NCI-H1417 (cell line): ENCODE measurements around the gene RETREG2.
A peak's percentile ranks its signal among the peaks of the same experiment; 100 is the strongest.
"Not testable (repeated sequence)": the region's sequence is repeated elsewhere in the genome, so short reads cannot be mapped to it uniquely, and the experiment has no call there.

ENCODE experiments used
- DNase-seq, 3 experiments: peaks; one replicate each; lab custom pipeline; 2025; lab: John Stamatoyannopoulos, UW

Gene RETREG2

DNA sequence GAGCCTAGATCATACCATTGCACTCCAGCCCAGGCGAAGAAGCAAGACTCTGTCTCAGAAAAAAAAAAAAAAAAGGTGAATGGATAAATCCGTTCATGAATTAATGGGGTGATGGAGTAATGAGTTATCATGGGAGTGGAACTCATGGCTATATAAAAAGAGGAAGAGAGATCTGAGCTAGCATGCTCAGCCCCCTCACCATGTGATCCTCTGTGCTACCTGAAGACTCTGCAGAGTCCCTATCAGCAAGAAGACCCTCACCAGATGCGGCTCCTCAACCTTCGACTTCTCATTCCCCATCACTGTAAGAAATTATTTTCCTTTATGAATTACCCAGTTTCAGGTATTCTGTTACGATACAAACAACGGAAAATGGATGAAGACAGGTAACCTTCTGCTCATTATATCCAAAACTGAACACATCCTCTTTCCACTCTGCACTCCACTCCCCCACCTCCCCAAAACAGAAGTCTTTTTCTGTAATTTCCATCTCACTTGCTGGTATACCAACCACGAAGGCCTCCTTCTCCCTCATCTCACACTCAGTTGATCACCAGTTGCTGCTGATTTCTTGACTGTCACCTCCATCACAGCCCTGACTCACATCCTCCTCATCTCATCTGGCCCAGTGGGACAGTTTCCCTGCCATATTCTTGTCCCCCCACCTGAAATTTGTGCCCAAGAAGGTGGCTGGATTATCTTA is 8.8 kb downstream of the RETREG2 start:
- DNase-seq, result no peak

DNA sequence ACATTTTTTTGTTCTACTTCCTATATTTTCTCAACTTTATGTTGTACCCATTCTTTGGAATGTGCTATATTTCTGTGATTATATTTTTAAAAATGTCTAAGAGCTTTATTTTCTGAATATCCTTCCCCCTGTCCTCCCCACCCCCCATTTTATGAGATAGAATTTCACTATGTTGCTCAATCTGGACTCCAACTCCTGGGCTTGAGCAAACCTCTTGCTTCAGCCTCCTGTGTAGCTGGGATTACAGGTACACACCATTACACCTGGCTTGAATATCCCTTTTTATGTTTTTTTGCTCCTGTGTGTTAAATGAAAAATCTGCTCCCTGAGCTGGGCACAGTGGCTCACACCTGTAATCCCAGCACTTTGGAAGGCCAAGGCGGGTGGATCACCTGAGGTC is 19.3 kb downstream of the RETREG2 start:
- no peak for DNase-seq

DNA sequence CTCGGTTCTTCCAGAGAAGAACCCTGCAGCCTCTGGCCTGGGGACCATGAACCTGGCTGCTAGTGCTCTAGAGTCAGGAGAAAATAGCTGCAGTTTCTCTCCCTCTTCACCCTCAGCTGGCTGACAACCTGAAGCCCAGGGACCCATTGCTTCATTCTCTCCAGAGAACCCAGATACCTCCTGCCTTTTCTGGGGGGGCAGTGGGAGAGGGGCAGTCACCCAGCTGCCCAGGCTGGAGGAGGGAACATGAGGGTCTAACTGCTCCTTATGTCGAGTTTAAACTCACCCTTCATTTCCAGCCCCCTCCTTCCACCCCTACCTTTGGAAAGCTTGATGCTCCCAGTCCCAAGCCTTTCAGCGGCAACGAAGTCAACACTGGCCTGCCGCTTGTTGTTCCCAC is 20.9 kb downstream of the RETREG2 start:
- DNase-seq, result no peak

DNA sequence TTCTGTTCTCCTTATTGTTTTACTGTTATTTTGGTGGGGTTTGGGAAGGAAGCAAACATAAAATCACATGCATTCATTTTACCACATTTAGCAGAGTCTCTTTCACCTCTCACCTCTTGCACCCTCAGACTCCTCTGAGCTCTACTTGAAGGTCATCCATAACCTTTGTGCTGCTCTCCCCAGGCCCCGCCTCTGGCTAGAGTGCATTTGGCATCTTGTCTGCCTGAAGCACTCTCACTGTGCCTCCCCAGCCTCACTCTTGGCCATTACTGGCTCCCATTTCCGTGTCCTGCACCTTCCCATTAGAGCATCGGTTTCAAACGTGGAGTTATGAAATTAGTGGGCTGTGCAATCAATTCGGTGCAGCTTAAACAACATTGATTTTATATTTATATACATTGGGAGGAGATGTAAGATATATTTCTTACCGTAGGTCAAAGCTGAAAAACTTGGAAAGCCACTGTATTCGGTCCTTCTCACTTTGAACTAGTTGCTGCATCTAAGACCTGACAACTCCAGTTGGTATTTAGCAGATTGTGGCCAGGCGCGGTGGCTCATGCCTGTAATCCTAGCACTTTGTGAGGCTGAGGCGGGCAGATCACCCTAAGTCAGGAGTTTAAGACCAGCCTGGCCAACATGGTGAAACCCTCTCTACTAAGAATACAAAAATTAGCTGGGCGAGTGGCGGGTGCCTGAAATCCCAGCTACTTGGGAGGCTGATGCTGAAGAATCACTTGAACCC is 21.6 kb downstream of the RETREG2 start:
- no peak for DNase-seq

DNA sequence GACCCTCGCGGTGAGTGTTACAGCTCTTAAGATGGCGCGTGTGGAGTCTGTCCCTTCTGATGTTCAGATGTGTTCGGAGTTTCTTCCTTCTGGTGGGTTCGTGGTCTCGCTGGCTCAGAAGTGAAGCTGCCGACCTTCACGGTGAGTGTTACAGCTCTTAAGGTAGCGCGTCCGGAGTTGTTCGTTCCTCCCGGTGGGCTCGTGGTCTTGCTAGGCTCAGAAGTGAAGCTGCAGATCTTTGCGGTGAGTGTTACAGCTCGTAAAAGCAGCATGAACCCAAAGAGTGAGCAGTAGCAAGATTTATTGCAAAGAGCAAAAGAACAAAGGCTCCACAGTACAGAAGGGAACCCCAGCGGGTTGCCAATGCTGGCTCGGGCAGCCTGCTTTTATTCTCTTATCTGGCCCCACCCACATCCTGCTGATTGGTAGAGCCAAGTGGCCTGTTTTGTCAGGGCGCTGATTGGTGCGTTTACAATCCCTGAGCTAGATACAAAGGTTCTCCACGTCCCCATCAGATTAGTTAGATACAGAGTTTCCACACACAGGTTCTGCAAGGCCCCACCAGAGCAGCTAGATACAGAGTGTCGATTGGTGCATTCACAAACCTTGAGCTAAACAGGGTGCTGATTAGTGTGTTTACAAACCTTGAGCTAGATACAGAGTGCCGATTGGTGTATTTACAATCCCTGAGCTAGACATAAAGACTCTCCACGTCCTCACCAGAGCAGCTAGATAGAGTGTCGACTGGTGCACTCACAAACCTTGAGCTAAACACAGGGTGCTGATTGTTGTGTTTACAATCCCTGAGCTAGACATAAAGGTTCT is 22.6 kb downstream of the RETREG2 start:
- not testable (repeated sequence) for DNase-seq

DNA sequence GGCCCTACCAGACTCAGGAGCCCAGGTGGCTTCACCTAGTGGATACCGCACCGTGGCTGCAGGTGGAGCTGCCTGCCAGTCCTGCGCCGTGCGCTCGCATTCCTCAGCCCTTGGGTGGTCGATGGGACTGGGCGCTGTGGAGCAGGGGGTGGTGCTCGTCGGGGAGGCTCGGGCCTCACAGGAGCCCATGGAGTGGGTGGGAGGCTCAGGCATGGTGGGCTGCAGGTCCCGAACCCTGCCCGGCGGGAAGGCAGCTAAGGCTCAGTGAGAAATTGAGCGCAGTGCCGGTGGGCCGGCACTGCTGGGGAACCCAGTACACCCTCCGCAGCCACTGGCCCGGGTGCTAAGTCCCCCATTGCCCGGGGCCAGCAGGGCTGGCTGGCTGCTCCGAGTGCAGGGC is 23.3 kb downstream of the RETREG2 start:
- DNase-seq, result not testable (repeated sequence)

DNA sequence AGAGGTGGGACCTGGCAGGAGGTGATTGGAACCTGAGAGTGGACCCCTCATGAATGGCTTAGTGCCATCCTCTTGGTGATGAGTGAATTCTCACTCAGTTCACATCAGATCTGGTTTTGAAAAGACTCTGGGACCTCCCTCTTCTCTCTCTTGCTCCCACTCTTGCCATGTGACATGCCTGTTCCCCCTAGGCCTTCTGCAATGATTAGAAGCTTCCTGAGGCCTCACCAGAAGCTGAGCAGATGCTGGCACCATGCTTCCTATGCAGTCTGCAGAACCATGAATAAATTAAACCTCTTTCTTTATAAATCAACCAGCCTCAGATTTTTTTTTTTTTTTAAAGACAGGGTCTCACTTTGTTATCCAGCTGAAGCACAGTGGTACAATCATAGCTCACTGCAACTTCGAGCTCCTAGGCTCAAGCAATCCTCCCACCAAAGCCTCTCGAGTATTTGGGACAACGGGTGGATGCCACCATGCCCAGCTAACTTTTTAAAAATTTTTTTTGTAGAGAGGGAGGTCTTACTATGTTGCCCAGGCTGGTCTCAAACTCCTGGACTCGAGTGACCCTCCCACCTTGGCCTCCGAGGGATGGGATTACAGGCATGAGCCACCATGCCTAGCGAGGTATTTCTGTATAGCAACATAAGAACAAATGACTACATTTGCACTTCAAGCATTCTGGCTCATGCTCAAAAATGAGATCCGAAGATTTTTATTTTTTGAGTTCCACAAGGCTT is 26.5 kb downstream of the RETREG2 start:
- no peak for DNase-seq

DNA sequence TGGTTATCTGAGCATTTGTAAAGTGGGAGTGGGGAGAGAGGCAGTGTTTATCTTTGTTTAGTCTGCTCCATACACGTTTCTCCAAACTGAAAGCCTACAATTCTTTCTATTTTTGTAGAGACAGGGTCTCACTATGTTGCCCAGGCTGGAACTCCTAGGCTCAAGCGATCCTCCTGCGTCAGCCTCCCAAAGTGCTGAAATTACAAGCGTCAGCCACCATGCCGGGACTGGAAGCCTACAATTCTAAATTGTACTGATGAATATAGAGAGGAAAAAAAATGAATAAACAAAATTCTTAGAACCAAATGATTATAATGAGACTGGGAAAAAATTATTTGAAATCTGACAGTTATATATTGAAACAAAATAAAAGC is 27.1 kb downstream of the RETREG2 start:
- no peak for DNase-seq

DNA sequence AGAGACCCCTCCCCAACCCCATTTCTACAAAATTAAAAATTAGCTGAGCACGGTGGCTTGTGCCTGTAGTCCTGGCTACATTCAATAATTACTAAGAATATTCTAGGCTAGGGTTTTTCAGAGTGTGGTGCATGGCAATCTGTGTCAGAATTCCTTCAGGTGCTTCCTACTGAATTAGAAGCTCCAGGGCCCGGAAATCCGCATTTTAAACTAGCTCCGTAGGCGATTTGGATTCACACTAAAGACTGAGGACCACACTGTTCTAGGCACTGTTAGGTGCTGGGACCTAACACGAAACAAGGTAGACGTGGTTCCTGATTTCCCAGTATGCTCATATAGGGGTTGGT is 27.9 kb downstream of the RETREG2 start:
- no peak for DNase-seq

DNA sequence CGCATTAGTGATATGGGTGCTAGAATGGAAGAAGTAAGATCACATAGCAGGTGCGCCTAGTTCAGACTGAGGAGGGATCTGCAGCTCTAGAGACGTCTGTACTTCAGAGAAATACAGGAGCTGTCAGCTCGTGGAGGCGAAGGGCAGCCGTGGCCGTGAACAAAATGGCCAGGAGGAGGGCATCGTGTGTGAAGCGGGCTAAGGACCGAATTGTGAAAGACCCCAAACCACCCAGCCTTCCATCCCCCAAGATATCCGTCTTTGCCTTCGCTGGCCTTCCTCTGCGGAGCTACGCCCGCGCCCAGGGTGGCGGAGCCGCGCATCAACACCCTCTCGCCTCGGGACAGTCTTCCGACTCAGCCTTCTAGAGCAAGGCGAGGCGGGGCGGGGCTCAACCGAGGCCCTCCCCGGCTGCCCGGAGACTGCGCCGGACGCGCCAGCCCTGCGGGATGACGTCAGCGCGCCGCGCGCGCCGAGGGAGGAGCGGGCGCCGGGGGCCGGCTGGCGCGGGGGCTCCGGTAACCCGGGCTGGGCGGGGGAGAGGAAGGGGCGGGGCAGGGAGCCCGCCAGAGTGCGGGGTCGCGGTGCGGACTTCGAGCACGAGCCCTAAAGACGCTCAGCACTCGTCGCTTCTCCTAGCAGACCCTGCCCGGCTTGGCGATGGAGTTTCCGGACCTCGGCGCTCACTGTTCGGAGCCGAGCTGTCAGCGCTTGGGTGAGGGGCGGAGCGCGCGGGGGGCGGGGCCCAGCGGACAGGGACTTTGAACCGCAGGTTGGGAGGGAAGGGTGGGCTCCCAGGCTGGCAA is 28.5 kb downstream of the RETREG2 start, which contains the start of gene ZFAND2B:
ZFAND2B (plus strand) TSS at position 455 of the 806 bp plus-strand sequence; CDS start at position 661, 206 bp downstream.
- DNase-seq, result peak; percentile 86 to 95 (median 95)

DNA sequence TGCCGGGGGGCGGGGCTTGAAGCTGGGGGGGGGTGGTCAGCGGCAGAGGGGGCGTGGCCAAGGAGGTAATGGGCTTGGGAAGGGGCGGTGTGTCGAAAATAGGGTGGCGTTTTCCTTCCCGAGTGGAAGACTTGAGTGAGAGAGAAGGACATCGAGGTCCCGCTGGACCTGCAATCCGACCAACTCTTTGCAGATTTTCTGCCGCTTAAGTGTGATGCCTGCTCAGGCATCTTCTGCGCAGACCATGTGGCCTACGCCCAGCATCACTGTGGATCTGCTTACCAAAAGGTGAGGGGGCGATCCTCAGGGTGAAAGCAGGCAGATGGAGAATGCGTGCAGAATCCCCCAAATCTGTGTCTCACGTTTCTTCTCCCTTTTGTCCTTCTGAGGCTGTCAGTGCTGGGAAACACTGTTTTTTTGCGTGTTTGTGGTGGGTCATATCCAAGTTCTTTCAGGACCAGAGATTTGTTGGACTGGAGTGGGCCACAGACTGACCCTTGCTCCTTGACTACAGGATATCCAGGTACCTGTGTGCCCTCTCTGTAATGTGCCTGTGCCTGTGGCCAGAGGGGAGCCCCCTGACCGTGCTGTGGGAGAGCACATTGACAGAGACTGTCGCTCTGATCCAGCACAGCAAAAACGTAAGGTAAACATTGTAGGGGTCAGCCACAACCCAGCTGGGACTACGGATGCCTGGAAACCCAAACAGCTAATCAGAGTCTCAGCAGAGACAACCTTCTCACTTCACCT is 29.2 kb downstream of the RETREG2 start:
- DNase-seq, result no peak

DNA sequence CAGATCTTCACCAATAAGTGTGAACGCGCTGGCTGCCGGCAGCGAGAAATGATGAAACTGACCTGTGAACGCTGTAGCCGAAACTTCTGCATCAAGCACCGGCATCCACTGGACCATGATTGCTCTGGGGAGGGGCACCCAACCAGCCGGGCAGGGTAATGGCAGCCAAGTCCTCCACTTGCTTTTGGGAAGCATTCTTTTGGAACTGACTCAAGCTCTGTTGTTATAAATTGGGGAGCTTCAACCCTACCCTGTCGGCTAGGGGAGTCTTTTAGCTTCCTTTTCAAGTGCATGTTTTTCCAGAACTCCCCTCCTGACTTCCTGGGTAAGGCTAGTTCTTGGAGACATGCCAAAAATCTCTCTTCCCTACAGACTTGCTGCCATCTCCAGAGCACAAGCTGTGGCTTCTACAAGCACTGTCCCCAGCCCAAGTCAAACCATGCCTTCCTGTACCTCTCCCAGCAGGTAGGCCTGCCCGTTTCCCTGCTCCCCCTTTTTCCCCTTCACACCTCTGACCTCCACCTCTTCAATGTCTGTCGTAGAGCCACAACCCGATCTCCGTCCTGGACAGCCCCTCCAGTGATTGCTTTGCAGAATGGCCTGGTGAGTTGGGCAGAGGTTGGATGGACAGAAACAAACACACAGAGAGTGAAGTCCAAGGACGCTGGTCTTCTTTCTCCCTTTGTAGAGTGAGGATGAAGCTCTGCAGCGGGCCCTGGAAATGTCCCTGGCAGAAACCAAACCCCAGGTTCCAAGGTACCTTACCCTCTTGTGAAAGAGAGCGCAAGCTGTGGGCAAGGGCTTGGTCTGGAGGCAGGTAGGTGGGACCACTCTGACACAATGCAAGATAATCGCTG is 30.0 kb downstream of the RETREG2 start:
- DNase-seq, result peak in 1 of 3 experiments; percentile 22

DNA sequence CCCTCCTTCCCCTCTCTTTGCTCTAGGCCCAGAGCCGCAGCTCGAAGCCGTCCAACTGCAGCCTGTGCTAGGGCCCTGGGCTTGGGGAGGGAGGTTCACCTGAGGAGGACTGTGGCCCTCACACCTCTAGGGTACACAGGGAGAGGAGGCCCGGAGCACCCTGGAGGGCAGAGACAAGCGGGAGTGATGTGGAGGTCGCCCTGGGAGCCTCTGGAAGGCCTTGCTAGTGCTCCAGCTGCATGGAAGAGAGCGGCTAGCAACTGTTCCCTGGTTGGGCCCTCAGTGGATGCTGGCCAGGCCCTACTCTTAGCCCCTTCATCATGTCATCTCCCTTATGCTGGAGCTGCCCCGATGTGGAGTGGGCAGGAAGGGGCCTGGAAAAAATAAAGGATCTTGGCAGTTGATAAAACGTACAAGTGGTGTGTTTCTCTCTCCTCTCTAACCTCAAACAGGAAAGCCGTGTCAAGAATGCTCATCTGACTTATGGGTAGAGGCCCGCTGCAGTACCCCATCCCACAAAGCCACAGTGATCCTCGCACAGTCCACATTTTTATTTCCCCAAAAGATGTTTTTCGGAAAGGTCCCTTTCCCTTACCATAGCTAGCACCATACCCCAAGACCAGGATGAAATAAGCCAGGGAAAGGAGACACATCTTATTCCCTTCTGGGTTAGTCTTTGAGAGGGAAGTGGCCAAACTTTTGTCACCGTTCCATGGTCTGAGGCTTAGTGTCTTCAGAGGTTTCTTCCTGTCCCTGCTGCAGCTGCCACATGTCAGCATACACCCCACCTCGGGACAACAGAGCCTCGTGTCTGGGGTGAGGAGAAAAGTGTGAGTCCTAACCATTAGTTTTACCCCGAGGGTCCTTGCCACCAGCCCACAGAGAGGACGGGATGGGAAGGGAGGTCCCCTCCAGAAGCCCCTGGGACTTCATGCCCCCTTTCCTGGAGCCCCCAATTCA is 31.4 kb downstream of the RETREG2 start:
- no peak for DNase-seq

DNA sequence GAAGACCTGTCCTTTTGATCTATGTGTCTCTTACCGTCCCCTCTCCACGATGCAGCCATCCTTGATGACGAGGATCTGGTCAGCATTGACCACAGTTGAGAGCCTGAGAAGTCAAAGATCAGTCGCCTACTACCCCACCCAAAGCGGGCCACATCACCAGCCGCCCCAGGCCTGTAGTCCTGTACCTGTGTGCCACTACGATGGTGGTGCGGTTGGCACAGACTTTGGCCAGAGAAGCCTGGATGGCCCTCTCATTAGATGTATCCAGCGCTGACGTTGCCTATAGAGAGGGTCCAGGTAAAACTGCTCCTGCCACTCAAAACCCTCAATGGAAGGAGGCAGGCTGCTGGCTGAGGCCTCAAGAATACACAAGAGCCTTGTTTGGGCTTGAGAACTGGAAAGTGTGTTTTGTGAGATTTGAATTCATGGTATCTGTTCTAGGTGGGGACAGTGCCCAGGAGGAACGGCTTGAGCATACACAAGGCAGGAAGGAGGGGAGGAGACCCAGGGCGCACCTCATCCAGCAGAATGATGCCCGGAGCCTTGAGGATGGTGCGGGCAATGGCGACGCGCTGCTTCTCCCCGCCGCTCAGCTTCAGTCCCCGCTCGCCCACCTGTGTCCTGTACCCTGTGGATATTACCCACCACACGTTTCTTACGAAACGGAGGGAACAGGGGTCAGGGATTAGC is 32.3 kb downstream of the RETREG2 start:
- DNase-seq, result no peak

DNA sequence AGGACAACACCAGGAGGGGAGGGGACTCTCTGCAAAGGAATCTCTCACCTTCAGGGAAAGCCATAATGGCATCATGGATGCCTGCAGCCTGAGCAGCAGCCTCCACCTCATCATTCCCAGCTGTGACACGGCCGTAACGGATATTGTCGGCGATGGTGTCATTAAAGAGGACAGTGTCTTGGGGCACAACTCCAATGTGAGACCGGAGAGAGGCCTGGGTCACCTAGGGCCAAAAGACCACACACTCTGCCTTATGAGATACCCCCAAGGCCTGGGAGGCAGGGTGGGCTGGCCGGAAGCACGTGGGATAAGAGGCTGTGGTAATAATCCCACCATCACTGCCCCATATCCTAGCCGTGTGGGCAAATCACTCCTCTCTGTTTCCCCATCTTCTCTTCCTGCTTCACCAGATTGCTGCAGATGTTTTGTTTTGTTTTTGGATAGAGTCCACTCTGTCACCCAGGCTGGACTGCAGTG is 32.8 kb downstream of the RETREG2 start:
- DNase-seq, result no peak

DNA sequence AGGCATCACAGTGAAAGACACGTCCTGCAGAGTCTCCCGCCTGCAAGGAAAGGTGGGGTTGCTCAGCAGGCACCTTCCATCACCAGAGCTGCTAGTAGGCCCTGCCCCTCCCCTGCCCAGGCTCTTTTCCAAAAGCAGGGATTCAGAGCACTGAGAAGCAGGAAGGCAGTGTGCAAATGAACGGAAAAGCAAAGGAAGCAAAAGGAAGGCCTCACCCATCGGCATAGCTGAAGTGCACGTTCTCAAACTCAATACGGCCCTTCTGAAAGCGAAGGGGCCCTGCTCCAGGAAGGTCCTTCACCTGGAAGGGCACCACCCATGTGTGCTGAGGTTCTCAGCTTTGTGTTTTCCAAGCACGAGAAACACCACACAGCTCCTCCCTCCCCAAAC is 34.9 kb downstream of the RETREG2 start:
- no peak for DNase-seq

DNA sequence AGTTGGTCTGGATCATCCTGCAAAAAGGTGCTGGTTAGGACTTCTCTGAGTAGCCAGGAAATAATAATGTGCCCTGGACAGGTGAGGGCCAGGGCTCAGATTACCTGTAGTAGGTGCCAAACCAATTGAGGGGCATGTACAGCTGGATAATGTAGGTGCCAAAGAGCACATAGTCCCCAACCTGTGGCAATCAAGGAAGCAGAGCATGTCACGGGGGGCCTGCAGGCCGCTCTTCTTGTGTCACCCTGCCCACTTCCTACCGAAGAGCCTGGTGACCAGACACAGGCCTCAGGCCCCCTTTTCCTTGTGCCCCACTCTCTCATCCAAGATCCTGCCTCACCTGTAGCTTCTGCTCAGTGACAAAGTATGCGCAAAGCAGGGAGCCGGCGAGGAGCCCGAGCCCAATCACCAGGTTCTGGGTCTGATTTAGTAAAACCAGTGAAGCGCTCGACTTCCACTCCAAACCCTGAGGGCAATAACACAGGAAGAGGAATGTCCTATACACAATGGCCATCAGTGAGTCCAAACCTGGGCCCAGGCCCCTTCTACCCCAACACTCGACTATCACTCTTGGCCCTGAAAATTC is 35.5 kb downstream of the RETREG2 start:
- no peak for DNase-seq
